ENCODE data around the gene PRPF8. TPM values are rescaled to one million over a fixed set of nuclear protein-coding genes. Genes with fewer than 3 reads are reported as not detected.

The PRPF8 gene
- total RNA-seq, 4 donors from 2014 or later: 176 to 235 (median 194) TPM

DNA sequence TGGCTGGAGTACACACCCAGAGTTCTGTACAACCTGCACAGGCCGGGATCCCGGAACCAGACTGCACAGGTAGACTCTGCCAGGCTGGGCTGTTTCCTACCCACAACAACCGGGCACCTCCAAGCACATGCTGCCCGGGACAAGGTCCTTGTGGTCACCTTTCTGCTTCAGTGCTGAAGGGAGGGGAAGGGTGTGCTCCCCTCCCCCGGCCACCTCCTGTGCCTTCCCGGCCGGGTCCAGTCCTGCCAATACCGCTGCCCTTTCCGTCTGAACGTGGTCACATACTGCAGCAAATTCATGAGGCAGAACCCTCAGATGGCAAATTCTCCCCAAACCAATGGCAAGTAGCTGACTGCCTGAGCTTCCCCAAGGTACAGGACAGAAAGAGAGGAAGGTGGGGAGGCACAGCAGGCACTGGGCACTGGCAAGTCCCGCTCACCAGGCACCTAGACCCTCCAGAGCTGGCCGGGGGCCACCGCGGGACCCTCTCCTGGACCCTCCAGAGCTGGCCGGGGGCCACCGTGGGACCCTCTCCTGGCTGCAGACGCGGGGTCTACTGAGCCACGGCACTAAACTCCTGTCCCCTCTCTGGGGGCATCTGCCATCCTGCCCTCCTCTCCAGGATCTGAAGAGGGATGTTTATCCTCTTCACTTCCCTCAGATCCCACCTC lies 78.9 kb downstream of the PRPF8 start:
- TF ChIP-seq, protein P1, sequence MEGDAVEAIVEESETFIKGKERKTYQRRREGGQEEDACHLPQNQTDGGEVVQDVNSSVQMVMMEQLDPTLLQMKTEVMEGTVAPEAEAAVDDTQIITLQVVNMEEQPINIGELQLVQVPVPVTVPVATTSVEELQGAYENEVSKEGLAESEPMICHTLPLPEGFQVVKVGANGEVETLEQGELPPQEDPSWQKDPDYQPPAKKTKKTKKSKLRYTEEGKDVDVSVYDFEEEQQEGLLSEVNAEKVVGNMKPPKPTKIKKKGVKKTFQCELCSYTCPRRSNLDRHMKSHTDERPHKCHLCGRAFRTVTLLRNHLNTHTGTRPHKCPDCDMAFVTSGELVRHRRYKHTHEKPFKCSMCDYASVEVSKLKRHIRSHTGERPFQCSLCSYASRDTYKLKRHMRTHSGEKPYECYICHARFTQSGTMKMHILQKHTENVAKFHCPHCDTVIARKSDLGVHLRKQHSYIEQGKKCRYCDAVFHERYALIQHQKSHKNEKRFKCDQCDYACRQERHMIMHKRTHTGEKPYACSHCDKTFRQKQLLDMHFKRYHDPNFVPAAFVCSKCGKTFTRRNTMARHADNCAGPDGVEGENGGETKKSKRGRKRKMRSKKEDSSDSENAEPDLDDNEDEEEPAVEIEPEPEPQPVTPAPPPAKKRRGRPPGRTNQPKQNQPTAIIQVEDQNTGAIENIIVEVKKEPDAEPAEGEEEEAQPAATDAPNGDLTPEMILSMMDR (IDR thresholded peaks at IDR 0.05): no peak
- H3K4me1 ChIP-seq: peaks cover 0 to 44% (median 25%) of the 10 kb centered on the region in 4 donors
- peaks cover 0 to 18% (median 0%) of the 10 kb centered on the region in 3 donors for H3K36me3 ChIP-seq
- DNase-seq (ENCODE audit: low spot score in 2 of 2): no peak
- H3K27me3 ChIP-seq: no peaks in the 10 kb centered on the region
- peaks cover 0 to 5% (median 0%) of the 10 kb centered on the region in 4 donors for H3K9me3 ChIP-seq
- WGBS, 2 donors: 73 to 87% methylated on average over 14 to 17 of the region's 19 CpGs
- H3K4me3 ChIP-seq: no peak overlapping the region
- peak overlapping the region; percentile 31 to 90 (median 75) for H3K27ac ChIP-seq

DNA sequence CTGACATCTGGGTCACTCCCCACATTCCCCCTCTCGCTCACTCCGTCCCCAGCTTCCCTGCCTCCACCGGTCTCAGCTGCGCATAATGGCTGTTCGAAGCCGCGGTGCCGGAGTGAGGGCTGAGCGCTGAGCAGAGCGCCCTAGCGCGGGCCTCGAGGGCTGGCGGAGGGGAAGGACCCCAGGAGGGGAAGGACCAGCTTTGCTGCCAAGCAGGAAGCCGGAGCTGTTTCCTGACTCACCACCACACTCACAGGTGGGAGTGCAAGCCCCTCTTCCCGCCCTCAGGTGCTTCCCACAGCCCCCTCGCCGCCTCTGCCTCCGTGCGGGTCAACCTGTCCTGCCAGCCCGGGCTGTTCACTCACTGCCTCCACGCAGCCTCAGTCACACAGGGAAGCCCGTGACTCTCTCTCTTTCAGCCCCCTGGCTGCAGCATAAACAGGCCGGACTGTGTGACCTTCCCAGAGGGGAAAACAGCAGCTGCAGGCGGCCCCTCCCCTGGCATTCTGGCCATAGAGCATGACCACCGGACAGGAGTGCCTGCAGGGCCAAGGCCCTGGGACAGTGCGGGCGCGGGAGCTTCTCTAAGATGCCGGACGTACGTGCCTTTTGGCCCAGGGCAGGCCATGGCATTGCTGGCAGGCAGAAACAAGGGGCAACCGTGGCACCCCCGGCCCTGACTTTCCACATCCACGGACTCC lies 79.7 kb downstream of the PRPF8 start:
- 64 to 74% methylated on average over 29 to 32 of the region's 35 CpGs for WGBS, 2 donors

DNA sequence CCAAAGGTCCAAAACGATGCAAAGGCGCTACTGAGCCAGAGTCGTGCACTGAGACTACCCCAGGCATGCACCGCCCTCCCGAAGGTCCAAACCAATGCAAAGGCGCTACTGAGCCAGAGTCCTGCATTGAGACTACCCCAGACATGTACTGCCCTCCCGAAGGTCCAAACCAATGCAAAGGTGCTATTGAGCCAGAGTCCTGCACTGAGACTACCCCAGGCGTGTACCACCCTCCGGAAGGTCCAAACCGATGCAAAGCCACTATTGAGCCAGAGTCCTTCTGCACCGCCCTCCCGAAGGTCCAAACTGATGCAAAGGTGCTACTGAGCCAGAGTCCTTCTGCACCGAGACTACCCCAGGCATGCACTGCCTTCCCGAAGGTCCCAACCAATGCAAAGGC lies 83.1 kb downstream of the PRPF8 start:
- 90 to 99% methylated on average over 13 to 14 of the region's 14 CpGs for WGBS, 2 donors
- TF ChIP-seq, protein P1 (IDR thresholded peaks at IDR 0.05): no peak
- TF ChIP-seq POLR2A (IDR thresholded peaks at IDR 0.05) (no peak), EP300 (IDR thresholded peaks at IDR 0.05) (no peak)
- DNase-seq (ENCODE audit: low spot score in 2 of 2): no peak
- H3K27me3 ChIP-seq: no peaks in the 10 kb centered on the region
- no peak overlapping the region for H3K4me3 ChIP-seq
- peaks cover 0 to 15% (median 0%) of the 10 kb centered on the region in 3 donors for H3K36me3 ChIP-seq
- H3K9me3 ChIP-seq: peaks cover 0 to 5% (median 0%) of the 10 kb centered on the region in 4 donors
- H3K27ac ChIP-seq: no peak overlapping the region
- H3K4me1 ChIP-seq: peaks cover 0 to 19% (median 5%) of the 10 kb centered on the region in 4 donors

More for the DNA sequence above, 79.7 kb downstream of the PRPF8 start:
- Histone ChIP-seq H3K4me1 (peaks cover 0 to 44% (median 25%) of the 10 kb centered on the region in 4 donors), H3K4me3 (no peak overlapping the region), H3K27ac (peak overlapping the region in 3 of 4 donors; percentile 21 to 89 (median 31)), H3K27me3 (no peaks in the 10 kb centered on the region), H3K36me3 (peaks cover 0 to 15% (median 0%) of the 10 kb centered on the region in 3 donors), H3K9me3 (peaks cover 0 to 5% (median 0%) of the 10 kb centered on the region in 4 donors)
- TF ChIP-seq EP300 (IDR thresholded peaks at IDR 0.05) (no peak), POLR2A (IDR thresholded peaks at IDR 0.05) (no peak)
- TF ChIP-seq, protein P1 (IDR thresholded peaks at IDR 0.05): no peak
- no peak for DNase-seq (ENCODE audit: low spot score in 2 of 2)

Small RNA genes lying within 50 kb of the gene (small RNA-seq; reads per million reads assigned to genes)
- not detected for gene RN7SL105P

Other genes starting within 250 kb of the PRPF8 start
- 10 to 100 TPM; 65.1 to 72.0 (median 70.0) TPM for gene CRK, start 228.6 kb downstream of the PRPF8 start, total RNA-seq
- 100 to 1,000 TPM; 184 to 305 (median 226) TPM for gene MYO1C, start 192.2 kb downstream of the PRPF8 start, total RNA-seq
- 100 to 1,000 TPM in 2 of 4 donors, 10 to 100 TPM in 2; 67.9 to 110 (median 95.2) TPM for gene INPP5K, start 168.3 kb downstream of the PRPF8 start, total RNA-seq
- gene PITPNA, start 122.1 kb downstream of the PRPF8 start, total RNA-seq: 10 to 100 TPM; 31.0 to 41.5 (median 39.3) TPM
- 10 to 100 TPM; 10.3 to 26.1 (median 14.1) TPM for gene SLC43A2, start 56.0 kb downstream of the PRPF8 start, total RNA-seq
- 10 to 100 TPM in 3 of 4 donors, 1 to 10 TPM in 1; 7.1 to 30.6 (median 21.7) TPM for gene SCARF1, start 39.1 kb downstream of the PRPF8 start, total RNA-seq
- gene RILP, start 35.0 kb downstream of the PRPF8 start, total RNA-seq: 10 to 100 TPM; 17.6 to 59.1 (median 57.3) TPM
- gene TLCD2, start 25.5 kb upstream of the PRPF8 start, total RNA-seq: 10 to 100 TPM in 3 of 4 donors, 1 to 10 TPM in 1; 7.5 to 11.8 (median 11.1) TPM
- gene WDR81, start 39.8 kb upstream of the PRPF8 start, total RNA-seq: 100 to 1,000 TPM in 2 of 4 donors, 10 to 100 TPM in 2; 54.4 to 111 (median 92.0) TPM
- 10 to 100 TPM in 2 of 4 donors, 1 to 10 TPM in 2; 6.1 to 21.3 (median 11.4) TPM for gene SERPINF2, start 58.0 kb upstream of the PRPF8 start, total RNA-seq
- 1,000 to 10,000 TPM in 1 of 4 donors, 100 to 1,000 TPM in 3; 720 to 2,221 (median 908) TPM for gene SERPINF1, start 77.2 kb upstream of the PRPF8 start, total RNA-seq
- 10 to 100 TPM; 15.1 to 19.9 (median 17.5) TPM for gene SMYD4, start 145.0 kb upstream of the PRPF8 start, total RNA-seq
- gene RPA1, start 145.1 kb upstream of the PRPF8 start, total RNA-seq: 10 to 100 TPM; 18.0 to 31.0 (median 26.7) TPM